Measurements from ENCODE around the gene PARD6A.

- no peak for TF ChIP-seq POLR2A (IDR thresholded peaks at IDR 0.05; ENCODE audit: insufficient read depth in 1 of 2, low read depth in 2 of 2, low read length in 2 of 2)
- TF ChIP-seq ZNF274 (CRISPR knock-in tag; IDR thresholded peaks at IDR 0.05) = no peak
- no peak for TF ChIP-seq CREBL2 (CRISPR knock-in tag; IDR thresholded peaks at IDR 0.05; ENCODE audit: borderline replicate concordance)
- no peak for TF ChIP-seq FOXA1 (IDR thresholded peaks at IDR 0.05)
- TF ChIP-seq FOXA1 (CRISPR knock-in tag; IDR thresholded peaks at IDR 0.05) = no peak
- TF ChIP-seq ZNF232 (CRISPR knock-in tag; IDR thresholded peaks at IDR 0.05; ENCODE audit: borderline replicate concordance) = no peak
- no peak for TF ChIP-seq ZNF407 (CRISPR knock-in tag; IDR thresholded peaks at IDR 0.05; ENCODE audit: not compliant biosample characterization)
- no peak for TF ChIP-seq ZNF225 (CRISPR knock-in tag; IDR thresholded peaks at IDR 0.05)
- TF ChIP-seq ZFP91 (CRISPR knock-in tag; IDR thresholded peaks at IDR 0.05; ENCODE audit: borderline replicate concordance) = no peak
- no peak for TF ChIP-seq FOXP1 (IDR thresholded peaks at IDR 0.05)
- no peak for TF ChIP-seq FOXP1 (CRISPR knock-in tag; IDR thresholded peaks at IDR 0.05)
- TF ChIP-seq SP4 (CRISPR knock-in tag; IDR thresholded peaks at IDR 0.05) = no peak
- no peak for TF ChIP-seq SSRP1 (CRISPR knock-in tag; IDR thresholded peaks at IDR 0.05)
- no peak for TF ChIP-seq CTCF (CRISPR knock-in tag; IDR thresholded peaks at IDR 0.05)
Measured at GRCh38 chr16:67641779-67642708, 18.7 kb upstream of the PARD6A start.

Data from HepG2 (cell line).